Measurements from ENCODE around the gene EPDR1.
A peak's percentile ranks its signal among the peaks of the same experiment; 100 is the strongest.

The EPDR1 gene

GRCh38 chr7:37920305-37920848, at the start of gene EPDR1:
TSS of gene EPDR1 (plus strand) at chr7:37920640. CDS start at chr7:37920940, 300 bp downstream.
- DNase-seq (peak; percentile 34), ATAC-seq (peak; percentile 67)
- Mint-ChIP-seq H3K27ac (no peak within 1 kb of the TSS), H3K4me1 (peaks cover 21% of the 10 kb centered on the region), H3K27me3 (peaks cover 57% of the 10 kb centered on the region), H3K4me3 (peak within 1 kb of the TSS; percentile 73), H3K36me3 (ENCODE audit: low read depth) (no peaks in the 10 kb centered on the region), H3K9me3 (no peaks in the 10 kb centered on the region)

GRCh38 chr7:37882086-37882485, 38.4 kb upstream of the EPDR1 start:
- ATAC-seq (no peak), DNase-seq (no peak)
- H3K9me3 Mint-ChIP-seq = no peaks in the 10 kb centered on the region
- H3K36me3 Mint-ChIP-seq (ENCODE audit: low read depth) = no peaks in the 10 kb centered on the region
- no peak overlapping the region for H3K4me3 Mint-ChIP-seq
- H3K27me3 Mint-ChIP-seq = peaks cover 10% of the 10 kb centered on the region
- H3K27ac Mint-ChIP-seq = no peak overlapping the region
- no peaks in the 10 kb centered on the region for H3K4me1 Mint-ChIP-seq

GRCh38 chr7:37893359-37893758, 27.1 kb upstream of the EPDR1 start:
- no peaks in the 10 kb centered on the region for H3K9me3 Mint-ChIP-seq

GRCh38 chr7:37894671-37895070, 25.8 kb upstream of the EPDR1 start:
- no peaks in the 10 kb centered on the region for H3K4me1 Mint-ChIP-seq
- peaks cover 6% of the 10 kb centered on the region for H3K27me3 Mint-ChIP-seq
- H3K9me3 Mint-ChIP-seq = no peaks in the 10 kb centered on the region
- DNase-seq (no peak), ATAC-seq (no peak)
- H3K27ac Mint-ChIP-seq = no peak overlapping the region
- H3K4me3 Mint-ChIP-seq = no peak overlapping the region
- H3K36me3 Mint-ChIP-seq (ENCODE audit: low read depth) = no peaks in the 10 kb centered on the region

More at GRCh38 chr7:37893359-37893758, 27.1 kb upstream of the EPDR1 start:
- Mint-ChIP-seq H3K4me1 (no peaks in the 10 kb centered on the region), H3K36me3 (ENCODE audit: low read depth) (no peaks in the 10 kb centered on the region), H3K27me3 (peaks cover 6% of the 10 kb centered on the region), H3K4me3 (no peak overlapping the region), H3K27ac (no peak overlapping the region)
- DNase-seq = no peak
- no peak for ATAC-seq

- Mint-ChIP-seq H3K27me3 (peaks cover 3% of the 10 kb centered on the region), H3K4me3 (no peak overlapping the region), H3K36me3 (ENCODE audit: low read depth) (no peaks in the 10 kb centered on the region), H3K27ac (no peak overlapping the region), H3K9me3 (no peaks in the 10 kb centered on the region), H3K4me1 (peaks cover 2% of the 10 kb centered on the region)
- no peak for DNase-seq
- ATAC-seq = no peak
Observed at GRCh38 chr7:37899712-37900247, 20.7 kb upstream of the EPDR1 start.

- no peak overlapping the region for H3K27ac Mint-ChIP-seq
- no peak overlapping the region for H3K4me3 Mint-ChIP-seq
- ATAC-seq (no peak), DNase-seq (no peak)
- H3K4me1 Mint-ChIP-seq = peaks cover 2% of the 10 kb centered on the region
- H3K36me3 Mint-ChIP-seq (ENCODE audit: low read depth) = no peaks in the 10 kb centered on the region
- H3K27me3 Mint-ChIP-seq = peaks cover 2% of the 10 kb centered on the region
- H3K9me3 Mint-ChIP-seq = no peaks in the 10 kb centered on the region
Observed at GRCh38 chr7:37901236-37901827, 19.1 kb upstream of the EPDR1 start.

GRCh38 chr7:37901890-37902524, 18.4 kb upstream of the EPDR1 start:
- no peak overlapping the region for H3K4me3 Mint-ChIP-seq
- no peaks in the 10 kb centered on the region for H3K36me3 Mint-ChIP-seq (ENCODE audit: low read depth)
- DNase-seq (no peak), ATAC-seq (no peak)
- H3K9me3 Mint-ChIP-seq = no peaks in the 10 kb centered on the region
- peaks cover 2% of the 10 kb centered on the region for H3K4me1 Mint-ChIP-seq
- H3K27me3 Mint-ChIP-seq = peaks cover 4% of the 10 kb centered on the region
- no peak overlapping the region for H3K27ac Mint-ChIP-seq

GRCh38 chr7:37908221-37908788, 12.1 kb upstream of the EPDR1 start:
- DNase-seq = no peak
- peaks cover 8% of the 10 kb centered on the region for H3K27me3 Mint-ChIP-seq
- ATAC-seq = no peak

GRCh38 chr7:37912756-37913155, 7.7 kb upstream of the EPDR1 start:
- ATAC-seq = no peak
- peaks cover 12% of the 10 kb centered on the region for H3K4me1 Mint-ChIP-seq
- H3K4me3 Mint-ChIP-seq = no peak overlapping the region
- no peak overlapping the region for H3K27ac Mint-ChIP-seq
- H3K9me3 Mint-ChIP-seq = no peaks in the 10 kb centered on the region
- H3K27me3 Mint-ChIP-seq = peaks cover 41% of the 10 kb centered on the region
- H3K36me3 Mint-ChIP-seq (ENCODE audit: low read depth) = no peaks in the 10 kb centered on the region
- no peak for DNase-seq

More at GRCh38 chr7:37908221-37908788, 12.1 kb upstream of the EPDR1 start:
- H3K4me1 Mint-ChIP-seq = no peaks in the 10 kb centered on the region
- no peaks in the 10 kb centered on the region for H3K9me3 Mint-ChIP-seq
- H3K4me3 Mint-ChIP-seq = no peak overlapping the region
- H3K36me3 Mint-ChIP-seq (ENCODE audit: low read depth) = no peaks in the 10 kb centered on the region
- no peak overlapping the region for H3K27ac Mint-ChIP-seq

GRCh38 chr7:37915438-37915837, 5.0 kb upstream of the EPDR1 start:
- no peak for ATAC-seq
- Mint-ChIP-seq H3K4me3 (no peak overlapping the region), H3K4me1 (peaks cover 14% of the 10 kb centered on the region), H3K36me3 (ENCODE audit: low read depth) (no peaks in the 10 kb centered on the region), H3K9me3 (no peaks in the 10 kb centered on the region), H3K27me3 (peaks cover 62% of the 10 kb centered on the region), H3K27ac (no peak overlapping the region)
- DNase-seq = no peak

GRCh38 chr7:37916017-37916672, 4.3 kb upstream of the EPDR1 start:
- H3K4me1 Mint-ChIP-seq = peaks cover 16% of the 10 kb centered on the region
- ATAC-seq = no peak
- peak overlapping the region; percentile 62 for H3K4me3 Mint-ChIP-seq
- no peaks in the 10 kb centered on the region for H3K9me3 Mint-ChIP-seq
- peaks cover 64% of the 10 kb centered on the region for H3K27me3 Mint-ChIP-seq
- DNase-seq = no peak
- H3K36me3 Mint-ChIP-seq (ENCODE audit: low read depth) = no peaks in the 10 kb centered on the region
- H3K27ac Mint-ChIP-seq = no peak overlapping the region

- H3K4me1 Mint-ChIP-seq = peaks cover 20% of the 10 kb centered on the region
- H3K36me3 Mint-ChIP-seq (ENCODE audit: low read depth) = no peaks in the 10 kb centered on the region
- no peak for ATAC-seq
- H3K9me3 Mint-ChIP-seq = no peaks in the 10 kb centered on the region
- H3K27me3 Mint-ChIP-seq = peaks cover 68% of the 10 kb centered on the region
- H3K27ac Mint-ChIP-seq = no peak within 1 kb of the TSS
- DNase-seq = peak; percentile 4
- peak within 1 kb of the TSS; percentile 62 for H3K4me3 Mint-ChIP-seq
Observed at GRCh38 chr7:37916673-37917660, 3.5 kb upstream of the EPDR1 start, which contains the start of gene SFRP4. TSS of gene SFRP4 (minus strand) at chr7:37916817. CDS start at chr7:37916537, 280 bp downstream.

GRCh38 chr7:37918526-37918925, 1.9 kb upstream of the EPDR1 start:
- H3K4me3 Mint-ChIP-seq = no peak overlapping the region
- no peak overlapping the region for H3K27ac Mint-ChIP-seq
- no peaks in the 10 kb centered on the region for H3K36me3 Mint-ChIP-seq (ENCODE audit: low read depth)
- peaks cover 21% of the 10 kb centered on the region for H3K4me1 Mint-ChIP-seq
- H3K27me3 Mint-ChIP-seq = peaks cover 73% of the 10 kb centered on the region
- no peaks in the 10 kb centered on the region for H3K9me3 Mint-ChIP-seq
- DNase-seq (no peak), ATAC-seq (no peak)

All from activated naive CD8-positive, alpha-beta T cell treated with anti-CD3 and anti-CD28 coated beads, Interleukin-2, amount 50 U/mL, for 24 hours (primary cell).